AG09319 (cell line): ENCODE measurements around the gene NIBAN1.
"Not testable (repeated sequence)": the region's sequence is repeated elsewhere in the genome, so short reads cannot be mapped to it uniquely, and the experiment has no call there.

Experiments used
- DNase-seq: peaks from one replicate; pipeline ENCODE4 v3.0.0-alpha.2; 2010; ENCODE audit warnings: low read depth; ENCODE audit errors: extremely low read depth
- CTCF ChIP-seq: IDR thresholded peaks from 2 replicates; pipeline ENCODE4 v1.5.1; 2011; ENCODE audit warnings: low read depth, mild to moderate bottlenecking, inconsistent platforms, low read length, moderate library complexity

Gene NIBAN1

GRCh38 chr1:185010361-185010760, 36.1 kb upstream of the NIBAN1 start:
- no peak for DNase-seq
- TF ChIP-seq CTCF, result no peak

GRCh38 chr1:185008838-185009237, 34.5 kb upstream of the NIBAN1 start:
- no peak for TF ChIP-seq CTCF
- DNase-seq, result no peak

- not testable (repeated sequence) for DNase-seq
Observed at GRCh38 chr1:185001312-185001880, 27.1 kb upstream of the NIBAN1 start.

GRCh38 chr1:184999974-185000373, 25.7 kb upstream of the NIBAN1 start:
- DNase-seq, result not testable (repeated sequence)

GRCh38 chr1:184994301-184994700, 20.0 kb upstream of the NIBAN1 start:
- DNase-seq, result no peak
- no peak for TF ChIP-seq CTCF

- no peak for DNase-seq
- no peak for TF ChIP-seq CTCF
Observed at GRCh38 chr1:184992271-184992670, 18.0 kb upstream of the NIBAN1 start.

- DNase-seq, result no peak
- no peak for TF ChIP-seq CTCF
Observed at GRCh38 chr1:184990204-184990603, 15.9 kb upstream of the NIBAN1 start.

GRCh38 chr1:184988506-184988905, 14.2 kb upstream of the NIBAN1 start:
- no peak for DNase-seq
- TF ChIP-seq CTCF, result no peak

- DNase-seq, result no peak
- TF ChIP-seq CTCF, result no peak
Observed at GRCh38 chr1:184987696-184988095, 13.4 kb upstream of the NIBAN1 start.
